ACC112 (cell line): ENCODE results near the gene SLC39A1.

Experiments
- H2AFZ ChIP-seq: fragments of 200-600 bp; sonication (generic); one replicate; pipeline ENCODE4 v1.6.0; 2017; ENCODE audit warnings: antibody characterized with exemption, low read length; ENCODE audit not compliant: unreplicated experiment
- H3K27ac ChIP-seq: fragments of 200-600 bp; sonication (generic); 2 replicates; pipeline ENCODE4 v1.5.1; 2014; ENCODE audit warnings: low read depth, mild to moderate bottlenecking, antibody characterized with exemption, low read length, moderate library complexity
- H3K27me3 ChIP-seq: fragments of 200-600 bp; sonication (generic); 2 replicates; pipeline ENCODE4 v1.6.1; 2014; ENCODE audit warnings: mild to moderate bottlenecking, antibody characterized with exemption, low read length, moderate library complexity, mixed read lengths; ENCODE audit not compliant: insufficient read depth
- H3K36me3 ChIP-seq: fragments of 200-600 bp; sonication (generic); 2 replicates; pipeline ENCODE4 v1.6.1; 2016; ENCODE audit warnings: mild to moderate bottlenecking, antibody characterized with exemption, low read length, moderate library complexity, mixed read lengths; ENCODE audit not compliant: insufficient read depth
- H3K4me1 ChIP-seq: fragments of 200-600 bp; sonication (generic); one replicate; pipeline ENCODE4 v1.6.1; 2016; ENCODE audit warnings: low read length, mixed read lengths; ENCODE audit not compliant: insufficient read depth, unreplicated experiment, control insufficient read depth
- H3K4me3 ChIP-seq: fragments of 200-600 bp; sonication (generic); 2 replicates; pipeline ENCODE4 v1.5.1; 2014; ENCODE audit warnings: mild to moderate bottlenecking, low read depth, low read length
- H3K79me2 ChIP-seq: fragments of 200-600 bp; sonication (generic); one replicate; pipeline ENCODE4 v1.6.0; 2016; ENCODE audit warnings: low read length; ENCODE audit not compliant: control insufficient read depth, unreplicated experiment, insufficient read depth

Gene SLC39A1

GRCh38 chr1:153951183-153951582 is 12.2 kb downstream of the SLC39A1 start:
- H3K79me2 ChIP-seq: peaks cover 23% of the 10 kb centered on the region

GRCh38 chr1:153946622-153947241 is 16.6 kb downstream of the SLC39A1 start, which contains the start of gene DENND4B:
TSS of gene DENND4B (minus strand) at chr1:153946718. CDS start at chr1:153944374, 2,344 bp downstream.
- Histone ChIP-seq H3K27me3 (no peaks in the 10 kb centered on the region), H3K4me3 (peak within 1 kb of the TSS; percentile 87), H3K36me3 (peaks cover 24% of the 10 kb centered on the region), H3K27ac (peak within 1 kb of the TSS; percentile 72), H2AFZ (peak within 1 kb of the TSS; percentile 85), H3K4me1 (peaks cover 3% of the 10 kb centered on the region), H3K79me2 (peaks cover 19% of the 10 kb centered on the region)

More at GRCh38 chr1:153951183-153951582, 12.2 kb downstream of the SLC39A1 start:
- H3K36me3 ChIP-seq: peaks cover 28% of the 10 kb centered on the region
- H3K27me3 ChIP-seq: no peaks in the 10 kb centered on the region
- no peak overlapping the region for H2AFZ ChIP-seq
- H3K4me1 ChIP-seq: peaks cover 4% of the 10 kb centered on the region
- H3K27ac ChIP-seq: no peak overlapping the region
- no peak overlapping the region for H3K4me3 ChIP-seq

- Histone ChIP-seq H2AFZ (peak overlapping the region; percentile 85), H3K36me3 (peaks cover 19% of the 10 kb centered on the region), H3K27ac (peak overlapping the region; percentile 72), H3K27me3 (no peaks in the 10 kb centered on the region), H3K79me2 (peaks cover 19% of the 10 kb centered on the region), H3K4me1 (peaks cover 3% of the 10 kb centered on the region), H3K4me3 (peak overlapping the region; percentile 87)
Measured at GRCh38 chr1:153945795-153946621, 17.3 kb downstream of the SLC39A1 start.

- Histone ChIP-seq H3K27ac (peak overlapping the region; percentile 72), H3K79me2 (peaks cover 19% of the 10 kb centered on the region), H3K4me1 (peaks cover 3% of the 10 kb centered on the region), H3K36me3 (peaks cover 13% of the 10 kb centered on the region), H3K4me3 (peak overlapping the region; percentile 87), H2AFZ (peak overlapping the region; percentile 33), H3K27me3 (no peaks in the 10 kb centered on the region)
Measured at GRCh38 chr1:153945131-153945794, 18.1 kb downstream of the SLC39A1 start.

- Histone ChIP-seq H3K4me3 (peak overlapping the region; percentile 87), H3K27ac (no peak overlapping the region), H3K79me2 (peaks cover 19% of the 10 kb centered on the region), H3K36me3 (peaks cover 11% of the 10 kb centered on the region; the same call in 1 of the 2 replicates), H2AFZ (no peak overlapping the region), H3K4me1 (peaks cover 3% of the 10 kb centered on the region), H3K27me3 (no peaks in the 10 kb centered on the region)
Measured at GRCh38 chr1:153944827-153945117, 18.6 kb downstream of the SLC39A1 start.

- H3K27ac ChIP-seq: no peak overlapping the region
- peaks cover 3% of the 10 kb centered on the region for H3K4me1 ChIP-seq
- H3K79me2 ChIP-seq: peaks cover 19% of the 10 kb centered on the region
- peaks cover 11% of the 10 kb centered on the region; the same call in 1 of the 2 replicates for H3K36me3 ChIP-seq
- H3K27me3 ChIP-seq: no peaks in the 10 kb centered on the region
- peak overlapping the region; percentile 87 for H3K4me3 ChIP-seq
- no peak overlapping the region for H2AFZ ChIP-seq
Measured at GRCh38 chr1:153944005-153944826, 19.1 kb downstream of the SLC39A1 start.

GRCh38 chr1:153942766-153943549 is 20.4 kb downstream of the SLC39A1 start:
- H3K36me3 ChIP-seq: peaks cover 5% of the 10 kb centered on the region; the same call in 1 of the 2 replicates
- H3K27me3 ChIP-seq: no peaks in the 10 kb centered on the region
- peaks cover 3% of the 10 kb centered on the region for H3K4me1 ChIP-seq
- no peak overlapping the region for H2AFZ ChIP-seq
- H3K4me3 ChIP-seq: no peak overlapping the region
- H3K79me2 ChIP-seq: peaks cover 19% of the 10 kb centered on the region
- H3K27ac ChIP-seq: no peak overlapping the region

GRCh38 chr1:153941826-153942725 is 21.3 kb downstream of the SLC39A1 start:
- no peak overlapping the region for H3K4me3 ChIP-seq
- H3K79me2 ChIP-seq: peaks cover 19% of the 10 kb centered on the region
- no peaks in the 10 kb centered on the region for H3K27me3 ChIP-seq
- peaks cover 9% of the 10 kb centered on the region; the same call in 1 of the 2 replicates for H3K36me3 ChIP-seq
- H3K27ac ChIP-seq: no peak overlapping the region
- peaks cover 3% of the 10 kb centered on the region for H3K4me1 ChIP-seq
- H2AFZ ChIP-seq: no peak overlapping the region

GRCh38 chr1:153940756-153941155 is 22.6 kb downstream of the SLC39A1 start:
- H3K4me1 ChIP-seq: no peaks in the 10 kb centered on the region
- H3K27me3 ChIP-seq: no peaks in the 10 kb centered on the region
- no peak overlapping the region for H3K27ac ChIP-seq
- H3K36me3 ChIP-seq: peaks cover 16% of the 10 kb centered on the region; the same call in 1 of the 2 replicates
- H3K79me2 ChIP-seq: peaks cover 19% of the 10 kb centered on the region
- no peak overlapping the region for H3K4me3 ChIP-seq
- H2AFZ ChIP-seq: no peak overlapping the region
